T-helper 2 cell treated with Interferon-gamma antibody and Interleukin-4, amounts not matched to agents 100 ng/mL and 5 ng/mL, for 36 hours (primary cell): Measurements from ENCODE around the gene STPG2. TPM values are rescaled to one million over a fixed set of nuclear protein-coding genes. Genes with fewer than 3 reads are reported as not detected.

Experiments
- intact Hi-C: fragments of 100-400 bp; cut with micrococcal nuclease; formaldehyde crosslinking; loops from one replicate; pipeline ENCODE4 v1.15.1; 2023
- total RNA-seq: library from RNA; stranded (reverse); gene quantifications from 2 replicates; pipeline ENCODE4 v1.2.3, GENCODE V29; 2022

STPG2 gene
- total RNA-seq, 1 donor from 2014 or later, result not detected

DNA sequence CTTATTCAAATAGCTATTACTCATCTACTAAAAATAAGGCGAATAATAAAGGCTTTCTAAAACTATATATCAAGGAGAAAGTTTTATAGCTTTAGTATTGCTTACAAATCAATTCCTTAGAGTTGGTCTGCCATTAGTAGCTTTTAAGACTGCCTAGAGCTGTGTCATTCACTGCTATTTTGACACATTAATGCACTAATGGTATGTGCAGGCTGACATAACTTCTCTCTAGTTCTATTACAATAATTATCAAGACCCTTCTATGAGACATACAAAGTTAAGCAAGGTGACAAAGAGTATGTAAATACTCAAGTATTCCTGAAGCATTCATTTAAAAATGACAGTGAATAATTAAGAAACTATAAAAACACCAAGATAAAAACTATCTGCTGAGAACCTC, 625.3 kb downstream of the STPG2 start:
- intact Hi-C loops, result no loop called here

DNA sequence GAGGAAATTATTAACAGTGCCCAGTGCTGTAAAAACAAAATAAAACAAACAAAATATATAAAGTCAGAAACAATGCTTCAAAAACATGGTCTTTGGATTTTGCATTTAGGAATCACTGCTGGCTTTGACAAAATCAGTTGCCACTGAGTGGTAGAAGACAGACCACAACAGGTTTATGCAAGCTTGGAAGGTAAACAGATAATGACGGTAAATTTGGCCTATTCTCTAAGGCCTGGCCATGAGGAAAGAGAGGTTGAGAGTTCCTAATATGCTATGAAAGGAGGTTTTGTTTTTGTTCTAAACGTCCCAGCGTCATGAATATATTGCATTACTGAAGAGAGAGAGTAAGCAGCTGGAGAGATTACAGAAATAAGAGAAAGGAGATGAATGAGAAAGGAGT, 629.4 kb downstream of the STPG2 start:
- intact Hi-C loops, result no loop called here

Other genes starting within 250 kb of the STPG2 start
- 63.9 and 73.1 TPM in 2 replicates for gene RAP1GDS1, start 117.9 kb upstream of the STPG2 start, total RNA-seq